ENCODE measurements around the gene ARHGAP25. TPM values are rescaled to one million over a fixed set of nuclear protein-coding genes. Genes with fewer than 3 reads are reported as not detected.

Gene ARHGAP25
- total and polyA plus RNA-seq, 10 of the 15 experiments (the other 5 are each of a cell fraction or from before 2014, with no cell fraction given): 0.15 to 1.0 (median 0.46) TPM

DNA sequence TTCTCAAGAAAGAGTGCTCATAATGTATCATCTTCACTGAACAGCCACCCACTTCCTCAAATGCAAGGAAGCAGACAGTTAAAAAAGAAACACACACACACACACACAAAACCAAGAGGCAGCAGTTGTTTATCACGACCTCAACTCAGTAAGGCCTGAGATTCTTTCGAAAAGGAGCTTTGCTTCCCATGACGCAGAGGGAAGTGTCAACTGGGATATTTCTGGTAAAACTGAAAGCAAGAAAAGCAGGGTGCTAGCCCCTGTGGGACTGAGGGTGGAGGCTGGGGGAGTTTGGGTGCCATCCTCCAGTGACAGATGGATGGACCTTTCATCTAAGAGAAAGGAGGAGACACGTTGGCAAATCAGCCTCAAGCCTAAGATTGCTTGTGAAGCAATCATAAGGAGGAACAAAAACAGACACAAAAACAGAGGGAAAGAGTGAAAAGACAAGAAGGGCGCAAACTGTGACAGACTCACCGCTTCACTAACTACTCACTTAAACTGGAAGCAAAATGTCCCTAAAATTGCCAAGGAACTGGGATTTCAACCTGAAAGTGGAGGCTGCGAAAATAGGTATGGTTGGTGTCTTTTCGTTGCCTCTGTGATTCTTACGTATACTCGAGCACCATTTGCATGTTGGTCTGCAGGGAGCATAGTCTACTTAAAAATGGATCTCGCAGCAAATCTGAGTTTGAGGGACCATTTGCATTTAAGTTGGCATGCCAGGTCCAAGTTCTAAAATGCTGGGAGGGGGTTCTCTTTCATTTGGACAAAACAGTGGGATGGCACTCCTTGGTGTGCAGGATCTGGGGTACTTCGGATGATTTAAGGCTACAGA lies at the start of gene ARHGAP25 (continued):
- no peak for TF ChIP-seq HDGF (IDR thresholded peaks at IDR 0.05)
- TF ChIP-seq ZNF24 (IDR thresholded peaks at IDR 0.05): no peak
- peak; percentile 24 for TF ChIP-seq MEF2B (IDR thresholded peaks at IDR 0.05; ENCODE audit: partially characterized antibody, poor library complexity, severe bottlenecking)
- TF ChIP-seq ZBTB33 (IDR thresholded peaks at IDR 0.05): no peak
- no peak for TF ChIP-seq CHD1 (IDR thresholded peaks at IDR 0.05; ENCODE audit: low read depth, low read length)
- TF ChIP-seq POLR2AphosphoS5 (IDR thresholded peaks at IDR 0.05; ENCODE audit: low read length): no peak
- TF ChIP-seq FOXK2 (IDR thresholded peaks at IDR 0.05): no peak
- no peak for TF ChIP-seq ZBTB11 (CRISPR knock-in tag; IDR thresholded peaks at IDR 0.05)
- no peak; the same call in 1 of the 2 replicates for TF ChIP-seq EED (IDR thresholded peaks at IDR 0.05; ENCODE audit: low read depth)
- no peak for TF ChIP-seq PAX5 (IDR thresholded peaks at IDR 0.05; ENCODE audit: borderline replicate concordance, low read depth, low read length)
- TF ChIP-seq, protein P1, sequence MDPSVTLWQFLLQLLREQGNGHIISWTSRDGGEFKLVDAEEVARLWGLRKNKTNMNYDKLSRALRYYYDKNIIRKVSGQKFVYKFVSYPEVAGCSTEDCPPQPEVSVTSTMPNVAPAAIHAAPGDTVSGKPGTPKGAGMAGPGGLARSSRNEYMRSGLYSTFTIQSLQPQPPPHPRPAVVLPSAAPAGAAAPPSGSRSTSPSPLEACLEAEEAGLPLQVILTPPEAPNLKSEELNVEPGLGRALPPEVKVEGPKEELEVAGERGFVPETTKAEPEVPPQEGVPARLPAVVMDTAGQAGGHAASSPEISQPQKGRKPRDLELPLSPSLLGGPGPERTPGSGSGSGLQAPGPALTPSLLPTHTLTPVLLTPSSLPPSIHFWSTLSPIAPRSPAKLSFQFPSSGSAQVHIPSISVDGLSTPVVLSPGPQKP (IDR thresholded peaks at IDR 0.05; ENCODE audit: low read depth, low read length): no peak
- TF ChIP-seq JUNB (IDR thresholded peaks at IDR 0.05): no peak
- peak; percentile 46; the same call in 1 of the 2 replicates for TF ChIP-seq TBL1XR1 (IDR thresholded peaks at IDR 0.05; ENCODE audit: low read depth, low read length)
- TF ChIP-seq, protein P2, sequence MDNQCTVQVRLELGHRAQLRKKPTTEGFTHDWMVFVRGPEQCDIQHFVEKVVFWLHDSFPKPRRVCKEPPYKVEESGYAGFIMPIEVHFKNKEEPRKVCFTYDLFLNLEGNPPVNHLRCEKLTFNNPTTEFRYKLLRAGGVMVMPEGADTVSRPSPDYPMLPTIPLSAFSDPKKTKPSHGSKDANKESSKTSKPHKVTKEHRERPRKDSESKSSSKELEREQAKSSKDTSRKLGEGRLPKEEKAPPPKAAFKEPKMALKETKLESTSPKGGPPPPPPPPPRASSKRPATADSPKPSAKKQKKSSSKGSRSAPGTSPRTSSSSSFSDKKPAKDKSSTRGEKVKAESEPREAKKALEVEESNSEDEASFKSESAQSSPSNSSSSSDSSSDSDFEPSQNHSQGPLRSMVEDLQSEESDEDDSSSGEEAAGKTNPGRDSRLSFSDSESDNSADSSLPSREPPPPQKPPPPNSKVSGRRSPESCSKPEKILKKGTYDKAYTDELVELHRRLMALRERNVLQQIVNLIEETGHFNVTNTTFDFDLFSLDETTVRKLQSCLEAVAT (IDR thresholded peaks at IDR 0.05): no peak
- TF ChIP-seq NR2C2 (IDR thresholded peaks at IDR 0.05; ENCODE audit: borderline replicate concordance, control insufficient read depth, insufficient read length, low read depth): no peak
- no peak for TF ChIP-seq ATF2 (IDR thresholded peaks at IDR 0.05; ENCODE audit: low read length)
- no peak for TF ChIP-seq SUPT20H (IDR thresholded peaks at IDR 0.05; ENCODE audit: borderline replicate concordance, control insufficient read depth, low read depth, low read length)
- no peak for TF ChIP-seq HSF1 (IDR thresholded peaks at IDR 0.05; ENCODE audit: low read depth, low read length)
- TF ChIP-seq BCL11A (IDR thresholded peaks at IDR 0.05; ENCODE audit: low read depth, low read length): 0 out of 2 replicates have a peak, but pooled peaks have one; percentile 5

Data from GM12878 (cell line).